ENCODE measurements around the gene CEMIP2.

CEMIP2 gene

DNA sequence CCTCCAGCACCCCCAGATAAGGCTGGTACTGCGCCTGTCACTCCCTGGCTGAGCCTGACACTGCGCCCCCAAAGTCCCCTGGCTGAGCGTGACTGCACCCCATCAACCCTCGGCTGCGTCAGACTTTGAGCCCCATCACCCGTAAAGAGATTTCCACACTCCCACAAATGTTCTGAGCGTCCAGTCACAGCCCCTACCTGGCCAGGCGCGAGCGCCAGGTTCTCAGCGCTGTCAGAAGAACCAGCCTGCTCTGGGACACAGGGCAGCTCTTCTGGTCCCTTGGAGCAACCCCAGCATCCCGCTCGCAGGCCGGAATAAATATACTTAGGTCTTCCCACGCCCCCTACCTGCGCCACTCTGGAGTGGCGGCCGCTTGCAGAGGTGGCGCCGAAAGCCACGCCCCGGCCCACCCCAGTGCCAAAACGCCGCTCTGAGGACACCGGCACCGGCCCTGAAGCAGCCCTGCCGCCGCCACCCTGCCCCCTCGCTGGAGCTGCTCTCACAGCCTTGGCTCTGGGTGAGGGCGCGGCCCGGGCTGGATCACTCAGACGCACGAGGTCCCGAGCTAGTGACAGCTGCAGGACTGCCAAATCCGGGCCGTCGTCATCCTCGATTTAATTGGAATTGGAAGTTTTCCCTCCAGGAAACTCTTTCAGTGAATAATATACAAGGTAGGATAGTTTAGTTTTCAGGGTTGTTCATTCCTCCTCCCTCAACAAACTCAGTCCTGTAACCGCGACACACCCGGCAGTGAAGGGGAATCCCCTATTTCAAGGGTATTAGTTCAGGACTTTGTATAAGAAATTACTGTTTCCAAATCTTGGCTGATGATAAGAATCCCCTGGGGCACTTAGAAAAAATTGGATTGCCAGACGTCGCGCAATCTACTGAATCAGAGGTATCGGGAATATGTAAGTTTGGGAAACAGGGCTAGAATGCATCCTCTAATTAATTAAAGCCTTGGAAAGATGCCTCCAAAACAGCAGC is 1.2 kb upstream of the CEMIP2 start:
- Histone ChIP-seq H3K9ac (ENCODE audit: low read length) (peak overlapping the region; percentile 56), H3K4me2 (ENCODE audit: low read length) (peak overlapping the region; percentile 100), H4K5ac (ENCODE audit: low read length) (no peak overlapping the region), H3K27me3 (ENCODE audit: insufficient read depth, low read length, poor library complexity) (no peaks in the 10 kb centered on the region), H3K56ac (ENCODE audit: low read length) (peak overlapping the region; percentile 19), H4K8ac (ENCODE audit: low read depth, low read length) (no peak overlapping the region), H3K18ac (ENCODE audit: low read length) (no peak overlapping the region), H3K4ac (ENCODE audit: low read depth, low read length) (no peak overlapping the region), H3K23ac (ENCODE audit: low read length) (no peak overlapping the region), H3K79me1 (ENCODE audit: low read length) (peaks cover 6% of the 10 kb centered on the region), H2BK120ac (ENCODE audit: low read depth, low read length) (no peak overlapping the region), H3K4me3 (ENCODE audit: low read length) (peak overlapping the region; percentile 58), H2AK5ac (ENCODE audit: low read length) (no peak overlapping the region), H3K36me3 (ENCODE audit: control insufficient read depth, insufficient read depth, low read length) (no peaks in the 10 kb centered on the region), H2BK5ac (ENCODE audit: low read length) (no peak overlapping the region), H3K79me2 (ENCODE audit: control insufficient read depth, insufficient read depth, low read length) (peaks cover 34% of the 10 kb centered on the region), H2BK15ac (replicated peaks; ENCODE audit: low read depth) (no peak overlapping the region), H3K4me1 (ENCODE audit: control insufficient read depth, low read depth, low read length) (peaks cover 8% of the 10 kb centered on the region), H3K27ac (ENCODE audit: low read depth, low read length) (no peak overlapping the region)
- WGBS (ENCODE audit: extremely low coverage, insufficient coverage, low lambda C conversion rate): no CpG with 5 or more reads among the region's 46 CpGs
- peak; percentile 96 for DNase-seq

DNA sequence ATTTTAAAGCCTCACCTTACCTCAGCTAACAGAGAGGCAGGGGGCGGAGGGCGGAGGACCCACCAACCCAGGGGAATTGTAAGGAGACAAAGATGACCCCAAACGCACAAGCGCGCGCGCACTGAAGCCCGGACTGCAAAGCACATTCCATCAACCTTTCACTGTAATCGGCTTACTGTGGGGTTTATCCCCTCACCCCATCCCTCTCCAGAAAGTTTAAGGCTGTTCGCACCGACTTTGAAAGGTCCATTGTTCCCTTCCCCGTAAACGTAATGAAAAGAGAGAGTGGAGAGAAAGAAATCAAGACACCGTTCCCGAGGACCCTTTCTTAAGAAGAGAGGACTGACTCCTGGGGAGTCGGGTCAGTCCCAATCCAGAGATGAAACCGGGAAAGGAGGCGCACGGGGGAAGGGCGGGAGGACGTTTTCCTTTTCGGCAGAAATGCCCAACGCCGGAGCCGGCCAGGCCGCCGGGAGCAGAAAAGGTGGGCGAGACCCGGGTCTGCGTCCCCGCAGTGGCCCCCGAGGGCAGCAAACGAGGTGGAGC is 464 bp downstream of the CEMIP2 start:
- Histone ChIP-seq H3K27ac (ENCODE audit: low read depth, low read length) (no peak overlapping the region), H3K79me2 (ENCODE audit: control insufficient read depth, insufficient read depth, low read length) (peaks cover 42% of the 10 kb centered on the region), H3K36me3 (ENCODE audit: control insufficient read depth, insufficient read depth, low read length) (no peaks in the 10 kb centered on the region), H3K4me2 (ENCODE audit: low read length) (peak overlapping the region; percentile 30), H3K79me1 (ENCODE audit: low read length) (peaks cover 6% of the 10 kb centered on the region), H3K27me3 (ENCODE audit: insufficient read depth, low read length, poor library complexity) (no peaks in the 10 kb centered on the region), H3K56ac (ENCODE audit: low read length) (peak overlapping the region; percentile 93), H2AK5ac (ENCODE audit: low read length) (no peak overlapping the region), H3K23ac (ENCODE audit: low read length) (no peak overlapping the region), H3K4ac (ENCODE audit: low read depth, low read length) (no peak overlapping the region), H3K4me1 (ENCODE audit: control insufficient read depth, low read depth, low read length) (peaks cover 8% of the 10 kb centered on the region), H4K5ac (ENCODE audit: low read length) (no peak overlapping the region), H2BK15ac (replicated peaks; ENCODE audit: low read depth) (no peak overlapping the region), H3K9ac (ENCODE audit: low read length) (peak overlapping the region; percentile 71), H2BK5ac (ENCODE audit: low read length) (no peak overlapping the region), H4K8ac (ENCODE audit: low read depth, low read length) (no peak overlapping the region), H2BK120ac (ENCODE audit: low read depth, low read length) (no peak overlapping the region), H3K18ac (ENCODE audit: low read length) (peak overlapping the region; percentile 46), H3K4me3 (ENCODE audit: low read length) (peak overlapping the region; percentile 52)
- no CpG with 5 or more reads among the region's 33 CpGs for WGBS (ENCODE audit: extremely low coverage, insufficient coverage, low lambda C conversion rate)
- DNase-seq: peak; percentile 61

DNA sequence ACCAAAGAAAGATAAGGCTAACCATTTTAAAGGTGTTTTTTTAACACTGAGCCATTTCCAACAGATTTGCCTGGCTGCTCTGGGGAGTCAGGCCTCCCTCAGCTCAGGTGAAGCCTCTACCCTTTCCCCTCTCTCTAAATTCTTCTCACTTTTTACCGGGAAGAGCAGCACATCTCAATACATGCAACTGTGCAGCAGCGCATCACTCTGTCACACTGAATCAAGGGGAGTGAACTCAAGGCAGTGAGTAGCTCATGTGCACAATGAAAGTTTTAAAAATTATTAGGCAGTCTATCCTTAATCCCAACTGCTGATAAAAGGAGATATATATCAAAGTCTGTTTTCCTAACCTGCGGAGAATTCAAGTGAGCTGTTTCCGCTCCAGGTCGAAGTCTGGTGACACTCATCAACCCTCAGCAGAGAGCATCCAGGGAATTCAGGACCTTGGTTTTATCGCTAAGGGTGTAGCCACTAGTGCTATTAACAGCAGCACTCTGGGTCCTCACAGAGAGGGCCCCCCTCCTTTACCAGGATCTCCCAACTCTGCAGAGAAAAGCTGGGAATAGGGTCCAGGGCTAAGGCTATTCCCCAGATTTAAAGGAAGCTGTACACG is 1.0 kb downstream of the CEMIP2 start:
- Histone ChIP-seq H3K27me3 (ENCODE audit: insufficient read depth, low read length, poor library complexity) (no peaks in the 10 kb centered on the region), H3K18ac (ENCODE audit: low read length) (peak overlapping the region; percentile 46), H4K5ac (ENCODE audit: low read length) (no peak overlapping the region), H3K36me3 (ENCODE audit: control insufficient read depth, insufficient read depth, low read length) (no peaks in the 10 kb centered on the region), H2BK120ac (ENCODE audit: low read depth, low read length) (no peak overlapping the region), H3K4ac (ENCODE audit: low read depth, low read length) (no peak overlapping the region), H3K4me2 (ENCODE audit: low read length) (peak overlapping the region; percentile 30), H3K4me3 (ENCODE audit: low read length) (peak overlapping the region; percentile 52), H2BK15ac (replicated peaks; ENCODE audit: low read depth) (no peak overlapping the region), H3K79me1 (ENCODE audit: low read length) (peaks cover 8% of the 10 kb centered on the region), H3K23ac (ENCODE audit: low read length) (no peak overlapping the region), H4K8ac (ENCODE audit: low read depth, low read length) (no peak overlapping the region), H2AK5ac (ENCODE audit: low read length) (no peak overlapping the region), H2BK5ac (ENCODE audit: low read length) (no peak overlapping the region), H3K4me1 (ENCODE audit: control insufficient read depth, low read depth, low read length) (peaks cover 8% of the 10 kb centered on the region), H3K79me2 (ENCODE audit: control insufficient read depth, insufficient read depth, low read length) (peaks cover 48% of the 10 kb centered on the region), H3K9ac (ENCODE audit: low read length) (peak overlapping the region; percentile 71), H3K56ac (ENCODE audit: low read length) (peak overlapping the region; percentile 93), H3K27ac (ENCODE audit: low read depth, low read length) (no peak overlapping the region)
- WGBS (ENCODE audit: extremely low coverage, insufficient coverage, low lambda C conversion rate): no CpG with 5 or more reads among the region's 7 CpGs
- peak; percentile 63 for DNase-seq

GRCh38 chr9:71766663-71767062 is 1.6 kb downstream of the CEMIP2 start:
- no peak for DNase-seq
- H3K27ac ChIP-seq (ENCODE audit: low read depth, low read length): no peak overlapping the region

DNA sequence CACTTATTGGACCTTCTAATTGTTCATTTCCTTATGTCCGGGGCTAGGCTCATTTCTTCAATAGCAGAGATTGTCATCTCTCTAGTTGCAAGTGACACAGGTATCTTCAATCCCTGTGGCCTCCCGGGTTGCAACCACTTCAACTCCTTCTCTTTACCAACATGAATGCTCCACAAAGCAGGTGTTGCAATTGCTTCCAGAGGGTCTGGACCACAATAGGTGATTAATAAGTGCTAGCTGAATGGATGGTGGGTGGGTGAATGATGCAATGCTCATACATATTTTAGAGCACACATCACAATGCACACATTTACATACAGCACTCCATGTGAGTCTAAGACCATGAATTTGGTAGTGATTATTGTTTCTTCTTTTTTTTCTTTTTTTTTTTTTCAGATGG is 2.6 kb downstream of the CEMIP2 start:
- Histone ChIP-seq H3K9ac (ENCODE audit: low read length) (no peak overlapping the region), H2BK15ac (replicated peaks; ENCODE audit: low read depth) (no peak overlapping the region), H2BK5ac (ENCODE audit: low read length) (no peak overlapping the region), H2AK5ac (ENCODE audit: low read length) (no peak overlapping the region), H4K8ac (ENCODE audit: low read depth, low read length) (no peak overlapping the region), H3K56ac (ENCODE audit: low read length) (no peak overlapping the region), H3K4me3 (ENCODE audit: low read length) (no peak overlapping the region), H4K5ac (ENCODE audit: low read length) (no peak overlapping the region), H3K18ac (ENCODE audit: low read length) (no peak overlapping the region), H3K4ac (ENCODE audit: low read depth, low read length) (no peak overlapping the region), H3K4me2 (ENCODE audit: low read length) (no peak overlapping the region), H3K79me1 (ENCODE audit: low read length) (peaks cover 8% of the 10 kb centered on the region), H2BK120ac (ENCODE audit: low read depth, low read length) (no peak overlapping the region), H3K79me2 (ENCODE audit: control insufficient read depth, insufficient read depth, low read length) (peaks cover 60% of the 10 kb centered on the region), H3K23ac (ENCODE audit: low read length) (no peak overlapping the region), H3K27me3 (ENCODE audit: insufficient read depth, low read length, poor library complexity) (no peaks in the 10 kb centered on the region), H3K36me3 (ENCODE audit: control insufficient read depth, insufficient read depth, low read length) (no peaks in the 10 kb centered on the region), H3K27ac (ENCODE audit: low read depth, low read length) (no peak overlapping the region), H3K4me1 (ENCODE audit: control insufficient read depth, low read depth, low read length) (peaks cover 8% of the 10 kb centered on the region)
- DNase-seq: no peak
- no CpG with 5 or more reads among the region's 2 CpGs for WGBS (ENCODE audit: extremely low coverage, insufficient coverage, low lambda C conversion rate)

More at GRCh38 chr9:71766663-71767062, 1.6 kb downstream of the CEMIP2 start:
- peaks cover 51% of the 10 kb centered on the region for H3K79me2 ChIP-seq (ENCODE audit: control insufficient read depth, insufficient read depth, low read length)
- no peak overlapping the region for H4K8ac ChIP-seq (ENCODE audit: low read depth, low read length)
- no peak overlapping the region for H2AK5ac ChIP-seq (ENCODE audit: low read length)
- H2BK120ac ChIP-seq (ENCODE audit: low read depth, low read length): no peak overlapping the region
- H3K9ac ChIP-seq (ENCODE audit: low read length): peak overlapping the region; percentile 71
- no CpG with 5 or more reads among the region's 4 CpGs for WGBS (ENCODE audit: extremely low coverage, insufficient coverage, low lambda C conversion rate)
- peak overlapping the region; percentile 52 for H3K4me3 ChIP-seq (ENCODE audit: low read length)
- peaks cover 8% of the 10 kb centered on the region for H3K4me1 ChIP-seq (ENCODE audit: control insufficient read depth, low read depth, low read length)
- H2BK15ac ChIP-seq (replicated peaks; ENCODE audit: low read depth): peak overlapping the region; percentile 39
- peak overlapping the region; percentile 48 for H3K23ac ChIP-seq (ENCODE audit: low read length)
- H3K18ac ChIP-seq (ENCODE audit: low read length): no peak overlapping the region
- no peaks in the 10 kb centered on the region for H3K27me3 ChIP-seq (ENCODE audit: insufficient read depth, low read length, poor library complexity)
- no peaks in the 10 kb centered on the region for H3K36me3 ChIP-seq (ENCODE audit: control insufficient read depth, insufficient read depth, low read length)
- H3K56ac ChIP-seq (ENCODE audit: low read length): peak overlapping the region; percentile 49
- no peak overlapping the region for H4K5ac ChIP-seq (ENCODE audit: low read length)
- H3K79me1 ChIP-seq (ENCODE audit: low read length): peaks cover 8% of the 10 kb centered on the region
- H3K4ac ChIP-seq (ENCODE audit: low read depth, low read length): no peak overlapping the region
- no peak overlapping the region for H2BK5ac ChIP-seq (ENCODE audit: low read length)
- H3K4me2 ChIP-seq (ENCODE audit: low read length): peak overlapping the region; percentile 30
